ENCODE measurements around the gene RNF6. TPM values are rescaled to one million over a fixed set of nuclear protein-coding genes. Genes with fewer than 3 reads are reported as not detected.

RNF6 gene
- total RNA-seq, 1 experiment from 2014 or later, result 25.6 TPM

Other genes with a start within 250 kb of the RNF6 start
- gene SHISA2, start 170.3 kb downstream of the RNF6 start, total RNA-seq (2014; rRNA removed; shearing (Covaris generic)), result not detected in 2 replicates
- gene CDK8, start 31.8 kb upstream of the RNF6 start, total RNA-seq (2014; rRNA removed; shearing (Covaris generic)), result 11.0 and 14.7 TPM in 2 replicates